WI38 (cell line): Measurements from ENCODE around the gene CAMKK2.
"Not testable (repeated sequence)": the region's sequence is repeated elsewhere in the genome, so short reads cannot be mapped to it uniquely, and the experiment has no call there.

Experiments
- H3K4me3 ChIP-seq: 2 replicates; pipeline ENCODE4 v1.5.1; 2011; ENCODE audit warnings: low read depth, mild to moderate bottlenecking, control low read depth, low read length
- TF ChIP-seq, protein P1 (sequence below): IDR thresholded peaks from 2 replicates; pipeline ENCODE4 v1.5.1; 2012; ENCODE audit warnings: low read depth, mild to moderate bottlenecking, control low read depth, low read length

CAMKK2 gene

DNA sequence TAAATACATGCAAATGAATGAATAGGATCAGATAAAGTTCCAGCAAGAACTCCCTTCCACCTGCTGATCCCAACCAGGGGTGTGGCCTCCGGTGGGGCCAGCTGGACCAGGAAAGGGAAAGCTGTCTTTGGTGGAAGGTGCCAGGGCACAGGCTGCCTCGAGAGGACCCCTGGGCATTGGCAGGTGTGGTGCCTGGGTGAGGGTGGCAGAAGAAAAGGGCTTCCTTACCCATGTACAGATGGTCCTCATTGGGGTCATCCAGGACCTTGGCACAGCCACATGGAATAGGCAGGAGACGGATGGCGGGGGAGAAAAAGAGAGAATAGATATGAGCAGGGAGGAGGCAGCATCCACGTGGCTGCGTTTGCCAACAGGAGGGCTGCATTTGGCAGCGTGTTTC, 36.4 kb downstream of the CAMKK2 start:
- TF ChIP-seq, protein P1, sequence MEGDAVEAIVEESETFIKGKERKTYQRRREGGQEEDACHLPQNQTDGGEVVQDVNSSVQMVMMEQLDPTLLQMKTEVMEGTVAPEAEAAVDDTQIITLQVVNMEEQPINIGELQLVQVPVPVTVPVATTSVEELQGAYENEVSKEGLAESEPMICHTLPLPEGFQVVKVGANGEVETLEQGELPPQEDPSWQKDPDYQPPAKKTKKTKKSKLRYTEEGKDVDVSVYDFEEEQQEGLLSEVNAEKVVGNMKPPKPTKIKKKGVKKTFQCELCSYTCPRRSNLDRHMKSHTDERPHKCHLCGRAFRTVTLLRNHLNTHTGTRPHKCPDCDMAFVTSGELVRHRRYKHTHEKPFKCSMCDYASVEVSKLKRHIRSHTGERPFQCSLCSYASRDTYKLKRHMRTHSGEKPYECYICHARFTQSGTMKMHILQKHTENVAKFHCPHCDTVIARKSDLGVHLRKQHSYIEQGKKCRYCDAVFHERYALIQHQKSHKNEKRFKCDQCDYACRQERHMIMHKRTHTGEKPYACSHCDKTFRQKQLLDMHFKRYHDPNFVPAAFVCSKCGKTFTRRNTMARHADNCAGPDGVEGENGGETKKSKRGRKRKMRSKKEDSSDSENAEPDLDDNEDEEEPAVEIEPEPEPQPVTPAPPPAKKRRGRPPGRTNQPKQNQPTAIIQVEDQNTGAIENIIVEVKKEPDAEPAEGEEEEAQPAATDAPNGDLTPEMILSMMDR = no peak
- H3K4me3 ChIP-seq = no peak overlapping the region

DNA sequence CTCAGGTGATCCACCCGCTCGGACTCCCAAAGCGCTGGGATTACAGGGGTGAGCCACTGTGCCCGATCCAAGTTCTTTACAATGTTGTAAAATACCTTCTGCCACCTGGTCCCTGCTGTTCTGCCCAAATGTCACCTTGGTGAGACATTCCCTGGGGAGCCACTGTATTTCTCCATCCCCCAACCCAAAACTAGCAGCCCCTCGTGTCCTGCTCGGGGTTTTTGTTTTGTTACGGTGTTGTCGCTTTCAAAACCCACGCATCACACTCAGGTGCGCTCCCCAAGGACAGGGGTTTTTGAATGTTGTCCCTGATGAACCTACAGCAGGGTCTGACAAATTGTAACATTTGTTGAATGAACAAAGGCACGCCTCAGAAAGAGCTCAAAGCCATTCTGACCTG, 37.4 kb downstream of the CAMKK2 start:
- TF ChIP-seq, protein P1 = no peak
- H3K4me3 ChIP-seq = no peak overlapping the region

DNA sequence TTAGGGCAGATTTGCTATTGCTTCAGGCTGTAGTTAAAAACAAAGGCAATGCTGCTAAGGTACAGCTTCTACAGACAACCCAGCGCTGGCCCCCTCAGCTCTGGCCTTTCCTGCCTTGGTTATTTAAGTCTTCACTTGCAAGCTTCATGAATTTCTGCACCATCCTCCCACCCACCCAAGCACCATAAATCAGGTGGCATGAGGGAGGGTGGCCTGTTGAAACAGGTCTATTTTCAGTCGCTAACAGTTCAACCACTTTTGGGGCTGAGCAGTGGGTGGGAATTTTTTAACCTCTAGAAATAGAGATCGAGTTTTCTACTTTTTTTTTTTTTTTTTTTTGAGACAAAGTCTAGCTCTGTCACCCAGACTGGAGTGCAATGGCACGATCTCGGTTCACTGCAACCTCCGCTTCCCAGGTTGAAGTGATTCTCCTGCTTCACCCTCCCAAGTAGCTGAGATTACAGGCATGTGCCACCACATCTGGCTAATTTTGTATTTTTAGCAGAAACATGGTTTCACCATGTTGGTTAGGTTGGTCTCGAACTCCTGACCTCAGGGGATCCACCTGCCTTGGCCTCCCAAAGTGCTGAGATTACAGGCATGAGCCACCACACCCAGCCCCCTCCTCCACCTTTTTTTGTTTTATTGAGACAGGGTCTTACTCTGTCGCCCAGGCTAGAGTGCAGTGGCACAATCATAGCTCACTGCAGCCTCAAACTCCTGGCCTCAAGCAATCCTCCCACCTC, 38.6 kb downstream of the CAMKK2 start:
- not testable (repeated sequence) for H3K4me3 ChIP-seq

DNA sequence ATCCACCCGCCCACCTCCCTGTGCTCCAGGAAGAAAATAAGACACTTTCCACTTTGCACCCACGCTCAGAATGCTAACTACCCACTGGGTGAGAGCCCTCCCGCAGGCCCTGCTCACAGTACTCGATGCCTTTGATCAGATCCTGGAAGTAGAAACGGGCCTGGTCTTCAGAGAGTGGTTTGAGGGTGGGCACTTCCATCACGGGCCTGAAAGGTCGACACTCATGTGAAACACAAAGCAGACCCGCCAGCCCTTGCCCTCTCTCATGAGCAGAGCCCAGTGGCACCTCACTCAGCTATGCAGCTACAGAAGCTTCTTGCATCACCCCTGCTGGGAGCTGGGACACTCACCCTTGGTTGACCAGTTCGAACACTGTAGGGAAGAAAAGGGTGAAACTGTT, 41.1 kb downstream of the CAMKK2 start:
- no peak overlapping the region for H3K4me3 ChIP-seq
- TF ChIP-seq, protein P1 = no peak

DNA sequence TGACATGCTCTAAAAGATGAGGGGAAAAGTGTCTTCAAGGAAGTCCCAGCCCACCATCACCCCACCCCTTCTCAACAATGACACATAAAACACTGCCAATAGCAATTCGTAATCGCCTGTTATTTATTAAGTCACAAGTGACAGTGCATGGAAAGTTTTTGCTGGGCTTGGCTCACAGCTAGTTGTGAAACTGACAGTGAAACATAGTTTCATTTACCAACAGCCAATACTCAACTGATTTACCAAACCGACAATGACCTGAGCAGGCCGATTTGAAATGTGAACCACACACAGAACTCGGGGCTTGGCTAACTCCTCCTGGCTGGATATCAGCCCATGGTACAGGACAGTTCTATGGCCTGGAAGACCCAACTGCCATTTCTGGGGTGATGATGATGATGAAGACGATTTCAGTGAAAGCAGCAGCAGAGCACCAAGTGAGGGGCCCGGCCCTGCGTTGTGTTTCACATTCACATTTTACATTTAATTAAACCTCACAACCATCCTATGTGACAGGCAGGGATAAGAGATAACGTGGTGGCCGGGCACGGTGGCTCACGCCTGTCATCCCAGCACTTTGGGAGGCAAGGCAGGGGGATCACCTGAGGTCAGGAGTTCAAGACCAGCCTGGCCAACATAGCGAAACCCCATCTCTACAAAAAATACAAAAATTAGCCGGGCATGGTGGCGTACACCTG, 42.7 kb downstream of the CAMKK2 start:
- H3K4me3 ChIP-seq = no peak overlapping the region
- TF ChIP-seq, protein P1 = no peak

DNA sequence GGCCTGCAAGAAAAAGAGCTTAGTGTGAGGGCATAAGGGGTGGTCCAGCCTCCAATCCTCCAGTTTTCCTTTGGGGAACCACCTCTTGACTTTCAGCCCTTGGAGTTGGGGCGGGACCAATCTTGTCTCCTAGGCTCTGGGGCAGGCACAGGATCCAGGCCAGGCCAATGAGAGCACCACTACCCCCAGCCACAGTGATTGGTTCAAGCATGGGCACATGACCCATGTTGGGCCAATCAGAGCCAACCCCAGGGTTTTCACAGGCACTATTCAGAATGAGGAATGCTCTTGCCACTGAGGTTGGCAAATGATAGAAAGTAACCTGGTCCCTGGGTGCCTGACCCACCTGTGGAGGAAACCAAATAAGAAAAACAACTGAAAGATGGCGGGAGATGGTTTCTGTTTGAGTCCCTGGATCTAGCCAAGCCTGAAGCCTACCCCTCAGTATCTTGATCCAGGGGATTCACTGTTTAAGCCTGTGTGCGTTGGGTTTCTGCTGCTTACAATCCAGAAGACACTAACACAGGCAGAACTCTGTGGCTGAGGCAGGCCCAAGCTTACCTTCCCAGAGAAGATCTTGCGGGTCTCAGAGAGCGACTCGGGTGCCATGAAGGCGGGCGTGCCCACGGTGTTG, 43.7 kb downstream of the CAMKK2 start:
- no peak overlapping the region for H3K4me3 ChIP-seq
- TF ChIP-seq, protein P1 = no peak

DNA sequence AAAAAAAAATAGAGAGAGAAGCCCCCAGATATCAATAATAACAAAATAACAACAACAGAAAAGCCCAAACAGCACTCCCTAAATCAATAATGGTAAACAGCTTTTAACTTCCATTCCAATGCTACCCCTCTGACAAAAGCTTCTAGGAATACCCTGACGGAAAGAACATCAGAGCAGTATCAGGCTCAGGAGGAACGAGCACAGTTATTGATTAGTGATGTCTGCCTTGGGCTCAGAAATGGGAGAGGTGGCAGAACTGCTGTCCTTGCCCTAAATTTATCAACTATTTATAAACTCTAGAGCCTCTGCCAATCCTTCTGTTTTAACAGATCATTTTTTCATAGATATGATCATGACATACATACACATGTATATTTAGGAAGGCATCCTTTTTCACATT, 44.7 kb downstream of the CAMKK2 start:
- TF ChIP-seq, protein P1 = no peak
- H3K4me3 ChIP-seq = no peak overlapping the region
